ENCODE data around the gene CELF2. TPM values are rescaled to one million over a fixed set of nuclear protein-coding genes. Genes with fewer than 3 reads are reported as not detected.

The CELF2 gene
- total RNA-seq, 2 donors from 2014 or later = 10.4 to 11.2 TPM

GRCh38 chr10:11257440-11258090, 239.9 kb downstream of the CELF2 start:
- H3K4me3 ChIP-seq = no peak overlapping the region
- WGBS, 2 donors = 80 to 81% methylated on average over 13 of the region's 13 CpGs
- no peaks in the 10 kb centered on the region for H3K27me3 ChIP-seq
- no peak overlapping the region for H3K27ac ChIP-seq
- intact Hi-C loops (cut with DNase I) = no loop called here
- no peaks in the 10 kb centered on the region for H3K9me3 ChIP-seq
- no peaks in the 10 kb centered on the region for H3K36me3 ChIP-seq (replicated peaks in 1 of 2; ENCODE audit: insufficient read depth in 1 of 2, low read depth in 2 of 2)
- TF ChIP-seq CTCF (IDR thresholded peaks at IDR 0.05) (no peak), POLR2A (IDR thresholded peaks at IDR 0.05) (no peak)
- no peak for DNase-seq
- no peak for ATAC-seq
- peaks cover 8% of the 10 kb centered on the region for H3K4me1 ChIP-seq

GRCh38 chr10:11260170-11260569, 242.5 kb downstream of the CELF2 start:
- DNase-seq (no peak), ATAC-seq (no peak)
- peaks cover 8% of the 10 kb centered on the region for H3K4me1 ChIP-seq
- intact Hi-C loops (cut with DNase I) = no loop called here
- WGBS, 2 donors = 81 to 84% methylated on average over 9 of the region's 9 CpGs
- H3K27me3 ChIP-seq = no peaks in the 10 kb centered on the region
- no peaks in the 10 kb centered on the region for H3K9me3 ChIP-seq
- TF ChIP-seq POLR2A (IDR thresholded peaks at IDR 0.05) (no peak), CTCF (IDR thresholded peaks at IDR 0.05) (no peak)
- H3K4me3 ChIP-seq = no peak overlapping the region
- H3K27ac ChIP-seq = no peak overlapping the region
- H3K36me3 ChIP-seq (replicated peaks in 1 of 2; ENCODE audit: insufficient read depth in 1 of 2, low read depth in 2 of 2) = no peaks in the 10 kb centered on the region

DNA sequence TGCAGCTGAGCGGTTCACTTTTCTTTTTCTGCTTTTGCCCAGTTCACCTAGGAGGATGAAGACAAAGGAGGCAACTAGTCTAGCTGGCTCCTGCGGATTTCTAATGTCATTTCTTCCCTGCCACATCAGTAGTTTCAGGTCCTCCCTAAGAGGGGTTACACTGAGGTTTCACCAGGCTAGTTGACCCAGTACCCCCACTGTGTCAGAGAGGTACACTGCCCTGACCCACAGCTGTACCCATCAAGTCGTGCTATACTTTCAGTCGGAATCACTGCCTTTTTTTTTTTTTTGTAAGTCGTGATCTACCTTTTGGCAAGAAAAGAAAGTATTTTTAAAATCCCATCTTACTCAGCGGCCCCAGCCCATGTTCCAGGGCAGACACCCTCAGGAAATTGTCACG, 243.5 kb downstream of the CELF2 start:
- no peak overlapping the region for H3K4me3 ChIP-seq
- no peak for DNase-seq
- TF ChIP-seq POLR2A (IDR thresholded peaks at IDR 0.05) (no peak), CTCF (IDR thresholded peaks at IDR 0.05) (no peak)
- peaks cover 8% of the 10 kb centered on the region for H3K4me1 ChIP-seq
- intact Hi-C loops (cut with DNase I) = no loop called here
- 76 to 79% methylated on average over 7 of the region's 7 CpGs for WGBS, 2 donors
- no peaks in the 10 kb centered on the region for H3K9me3 ChIP-seq
- no peaks in the 10 kb centered on the region for H3K27me3 ChIP-seq
- ATAC-seq = no peak
- H3K27ac ChIP-seq = no peak overlapping the region
- no peaks in the 10 kb centered on the region for H3K36me3 ChIP-seq (replicated peaks in 1 of 2; ENCODE audit: insufficient read depth in 1 of 2, low read depth in 2 of 2)

DNA sequence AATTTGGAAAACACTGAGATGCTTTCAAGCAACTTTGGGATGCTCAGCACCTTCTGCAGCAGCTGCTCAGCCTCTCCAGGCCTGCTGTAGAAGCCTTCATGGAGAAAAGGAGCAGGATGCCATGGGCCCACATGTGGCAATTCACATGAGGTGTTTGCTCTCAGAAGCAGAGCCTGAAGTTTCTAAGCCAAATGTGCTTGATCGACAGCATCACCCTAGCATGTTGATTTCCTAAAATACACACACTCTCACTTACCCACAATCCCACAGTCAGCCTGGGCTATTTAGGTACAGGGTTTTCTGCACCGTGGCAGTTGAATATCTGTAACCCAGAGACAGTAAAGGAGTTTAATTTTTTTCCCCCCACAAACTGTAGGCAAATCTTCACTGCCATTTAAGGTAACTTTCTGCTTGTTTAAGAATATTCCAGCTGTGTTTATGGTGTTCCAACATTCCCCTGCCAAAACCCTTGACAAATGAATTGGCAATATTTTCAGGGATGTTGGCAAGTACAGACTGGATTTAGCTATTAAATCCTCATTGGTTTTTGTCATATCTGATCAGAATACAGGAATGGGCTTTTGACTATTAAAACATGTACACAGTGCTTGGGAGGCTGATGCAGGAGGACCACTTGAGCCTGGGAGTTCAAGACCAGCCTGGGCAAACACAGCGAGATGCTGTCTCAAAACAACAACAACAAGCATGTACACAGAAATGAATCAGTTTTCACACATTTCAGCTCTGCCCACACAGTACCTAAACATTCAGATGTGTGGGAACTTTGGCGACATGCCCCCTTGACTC, 244.2 kb downstream of the CELF2 start:
- Histone ChIP-seq H3K4me1 (peaks cover 8% of the 10 kb centered on the region), H3K4me3 (no peak overlapping the region), H3K27me3 (no peaks in the 10 kb centered on the region), H3K36me3 (replicated peaks in 1 of 2; ENCODE audit: insufficient read depth in 1 of 2, low read depth in 2 of 2) (no peaks in the 10 kb centered on the region), H3K9me3 (no peaks in the 10 kb centered on the region), H3K27ac (peak overlapping the region in 1 of 4 donors; percentile 13)
- intact Hi-C loops (cut with DNase I) = no loop called here
- 51 to 54% methylated on average over 4 of the region's 4 CpGs for WGBS, 2 donors
- ATAC-seq (peak; percentile 82), DNase-seq (peak; percentile 67 to 81 (median 78))
- no peak for TF ChIP-seq CTCF (IDR thresholded peaks at IDR 0.05)
- no peak for TF ChIP-seq POLR2A (IDR thresholded peaks at IDR 0.05)

Data from body of pancreas (tissue), 4 donors.